HG03064 (cell line): ENCODE data around the gene ELL.

ENCODE experiments used
- ATAC-seq: cut with Tn5 transposase; IDR thresholded peaks from one replicate; pipeline ENCODE4 v1.9.1; 2021; ENCODE audit warnings: low read depth; ENCODE audit not compliant: unreplicated experiment

The ELL gene

GRCh38 chr19:18436671-18437490, 85.0 kb downstream of the ELL start:
- no peak for ATAC-seq

GRCh38 chr19:18435842-18436670, 85.8 kb downstream of the ELL start:
- no peak for ATAC-seq

- ATAC-seq: no peak
Observed at GRCh38 chr19:18435178-18435841, 86.6 kb downstream of the ELL start.

- no peak for ATAC-seq
Observed at GRCh38 chr19:18434411-18435175, 87.3 kb downstream of the ELL start.

- ATAC-seq: no peak
Observed at GRCh38 chr19:18433735-18434398, 88.0 kb downstream of the ELL start.

- no peak for ATAC-seq
Observed at GRCh38 chr19:18433015-18433691, 88.7 kb downstream of the ELL start.

- no peak for ATAC-seq
Observed at GRCh38 chr19:18432275-18433014, 89.4 kb downstream of the ELL start.

GRCh38 chr19:18431351-18432197, 90.3 kb downstream of the ELL start:
- ATAC-seq: no peak

GRCh38 chr19:18430417-18431144, 91.3 kb downstream of the ELL start:
- no peak for ATAC-seq

- no peak for ATAC-seq
Observed at GRCh38 chr19:18429717-18430416, 92.0 kb downstream of the ELL start.

GRCh38 chr19:18428787-18429674, 92.8 kb downstream of the ELL start:
- ATAC-seq: no peak

- no peak for ATAC-seq
Observed at GRCh38 chr19:18428173-18428786, 93.6 kb downstream of the ELL start.

- no peak for ATAC-seq
Observed at GRCh38 chr19:18427743-18428113, 94.1 kb downstream of the ELL start.

- no peak for ATAC-seq
Observed at GRCh38 chr19:18427080-18427742, 94.7 kb downstream of the ELL start.

GRCh38 chr19:18426416-18426767, 95.5 kb downstream of the ELL start:
- ATAC-seq: no peak
